UCSD-AML1 (cell line): ENCODE data around the gene TMEM138.

ENCODE experiments used
- DNase-seq: peaks from one replicate; lab custom pipeline; 2025; ENCODE audit not compliant: unreplicated experiment; lab: John Stamatoyannopoulos, UW

TMEM138 gene

DNA sequence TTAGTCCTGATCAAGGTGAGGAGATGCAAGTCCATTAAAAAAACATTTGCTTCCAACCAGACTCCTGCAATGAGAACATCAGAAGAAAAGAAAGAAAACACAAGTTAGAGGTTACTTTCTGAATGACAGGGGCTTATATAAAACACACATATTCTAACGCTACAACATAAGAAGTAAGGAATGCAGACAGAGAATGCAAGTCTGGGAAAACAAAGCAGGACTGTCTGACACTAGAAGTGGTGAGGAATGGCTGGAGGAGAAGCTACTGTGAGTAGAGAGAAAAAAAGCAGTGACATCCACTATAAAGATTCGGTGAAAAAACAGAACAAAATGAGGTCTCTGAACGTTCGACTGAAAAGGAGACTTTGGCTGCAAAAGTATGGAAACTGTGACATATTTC, 42.5 kb downstream of the TMEM138 start:
- DNase-seq: no peak

DNA sequence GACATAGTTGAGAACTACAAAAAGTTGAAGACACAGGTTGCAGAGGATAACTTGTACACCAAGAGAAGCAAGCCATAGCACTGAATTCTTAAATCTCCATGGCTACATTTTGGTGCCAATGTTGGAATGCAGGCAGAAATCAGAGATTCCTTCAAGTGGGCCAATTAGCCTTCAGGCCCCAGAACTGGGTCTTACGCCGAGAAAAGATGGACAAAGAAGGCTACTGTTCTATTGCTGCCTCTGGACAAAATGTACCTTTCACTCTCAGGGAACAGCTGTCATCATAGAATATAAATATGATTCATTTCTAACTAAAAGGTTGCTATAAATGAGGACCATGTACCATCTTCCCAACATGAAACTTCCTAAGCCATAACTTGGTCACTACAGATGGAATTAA, 43.9 kb downstream of the TMEM138 start:
- no peak for DNase-seq

DNA sequence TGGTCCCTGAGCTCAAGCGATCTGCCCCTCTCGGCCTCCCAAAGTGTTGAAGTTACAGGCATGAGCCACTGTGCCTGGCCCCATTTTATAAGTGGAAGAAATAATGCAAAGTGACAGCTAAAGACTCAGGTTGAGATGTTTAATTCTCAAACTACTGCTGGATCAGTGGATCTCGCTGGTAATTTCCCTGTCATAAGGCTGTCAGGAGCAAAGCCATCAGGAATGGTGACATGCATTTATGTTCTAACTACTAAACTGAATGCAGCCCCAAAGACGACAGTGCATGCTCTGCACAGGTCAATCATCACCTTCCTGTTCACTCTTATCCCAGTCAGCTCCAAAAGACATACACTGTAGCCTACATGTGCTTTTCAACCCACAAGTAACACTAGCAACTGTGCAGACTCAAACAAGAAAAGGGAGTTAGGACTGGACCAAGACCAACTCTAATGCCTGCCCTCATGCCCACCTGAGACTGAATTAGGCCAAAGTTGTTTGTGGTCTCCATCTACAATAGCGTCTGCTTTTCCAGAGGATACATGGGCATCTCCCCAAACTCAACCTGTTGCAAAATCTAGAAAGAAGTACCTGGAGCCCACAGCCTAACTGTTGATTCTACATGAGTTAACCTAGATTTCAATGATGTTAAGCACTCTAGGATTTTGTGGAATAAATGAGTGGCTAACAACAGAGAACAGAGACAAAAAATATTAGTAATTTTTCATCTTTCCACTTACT, 45.0 kb downstream of the TMEM138 start:
- DNase-seq: no peak

GRCh38 chr11:61411589-61411988, 49.4 kb downstream of the TMEM138 start:
- DNase-seq: no peak

DNA sequence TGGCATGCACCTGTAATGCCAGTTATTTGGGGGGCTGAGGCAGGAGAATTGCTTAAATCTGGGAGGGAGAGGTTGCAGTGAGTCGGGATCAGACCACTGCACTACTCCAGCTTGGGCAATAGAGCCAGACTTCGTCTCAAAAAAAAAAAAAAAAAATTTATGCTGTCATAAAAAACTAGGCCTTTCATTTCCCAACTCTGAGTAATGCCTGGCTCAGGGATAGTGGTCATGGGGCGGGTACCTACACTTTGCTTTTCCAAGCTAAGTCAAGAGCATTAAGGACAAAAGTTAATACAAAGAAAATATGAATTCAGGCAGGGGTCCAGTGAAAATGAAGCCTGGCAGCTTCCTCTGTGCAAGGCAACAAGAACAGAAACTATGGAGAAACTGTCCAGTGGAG, 51.3 kb downstream of the TMEM138 start:
- no peak for DNase-seq

DNA sequence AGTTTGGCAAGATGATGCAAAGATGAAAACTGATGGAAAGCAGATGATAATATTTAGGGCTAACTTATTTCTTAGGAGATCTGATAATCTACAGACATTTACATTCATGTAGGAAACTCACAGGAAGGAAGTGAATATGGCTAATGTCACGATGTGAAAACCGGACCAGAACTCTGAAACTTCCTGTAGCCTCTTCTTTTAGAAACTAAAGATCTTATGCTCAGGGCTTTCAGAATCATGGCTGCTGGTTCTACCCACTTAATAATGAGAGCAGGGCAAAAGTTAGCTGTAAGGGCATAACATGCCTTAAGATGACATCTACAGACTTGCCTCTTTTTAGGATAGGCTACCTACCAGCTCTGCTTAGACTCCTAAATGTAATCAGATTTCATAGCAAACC, 52.4 kb downstream of the TMEM138 start:
- no peak for DNase-seq

DNA sequence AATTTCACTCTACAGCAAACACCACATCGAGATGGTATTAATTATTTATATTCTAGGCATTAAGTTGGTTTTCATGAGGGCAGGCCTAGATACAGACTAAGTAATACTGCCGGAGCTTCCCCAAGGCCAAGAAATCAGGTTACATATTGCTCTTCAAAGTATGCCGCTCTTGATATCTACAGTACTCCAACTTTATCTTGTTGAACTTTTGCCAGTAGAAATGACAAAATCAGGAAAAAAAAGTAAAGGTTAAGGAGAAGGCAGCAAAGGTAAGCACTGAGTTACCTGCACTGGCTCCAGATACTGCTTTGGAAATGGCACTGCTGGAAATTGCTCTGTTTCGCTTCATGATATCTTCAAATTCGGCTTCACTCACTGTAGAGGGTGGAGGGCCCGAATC, 53.2 kb downstream of the TMEM138 start:
- no peak for DNase-seq

- no peak for DNase-seq
Observed at GRCh38 chr11:61416941-61417340, 54.8 kb downstream of the TMEM138 start.

DNA sequence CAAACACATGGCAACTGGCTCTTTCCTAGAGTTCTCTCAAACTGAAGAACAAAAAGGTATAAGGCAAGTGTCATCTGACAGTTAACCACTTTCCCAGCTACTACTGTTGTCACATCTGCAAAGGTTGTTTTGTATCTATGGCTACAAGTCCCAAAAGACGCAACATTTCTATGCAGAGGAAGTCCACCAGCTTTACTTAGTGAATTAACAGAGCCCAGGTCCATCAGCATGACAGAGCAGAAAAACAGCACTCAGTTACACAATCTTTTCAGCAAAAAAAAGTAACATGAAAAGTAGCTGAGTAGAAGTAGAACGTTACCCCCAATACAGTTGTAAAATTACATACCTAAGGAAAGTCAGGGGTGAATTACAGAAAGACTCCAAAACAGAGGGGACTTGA, 55.5 kb downstream of the TMEM138 start:
- no peak for DNase-seq

GRCh38 chr11:61418136-61418535, 56.0 kb downstream of the TMEM138 start:
- no peak for DNase-seq
